HepG2 (cell line): Measurements from ENCODE around the gene CACNB4. TPM values are rescaled to one million over a fixed set of nuclear protein-coding genes. Genes with fewer than 3 reads are reported as not detected.

Experiments
- CEBPB ChIP-seq: IDR thresholded peaks from 2 replicates; pipeline ENCODE4 v1.6.1; 2011; ENCODE audit warnings: low read depth, low read length, improper control_type of control experiment, borderline replicate concordance
- CEBPG ChIP-seq: IDR thresholded peaks from 2 replicates; pipeline ENCODE4 v1.6.1; 2016
- ERF ChIP-seq: IDR thresholded peaks from 2 replicates; pipeline ENCODE4 v1.6.1; 2018; ENCODE audit warnings: missing biosample characterization, missing genetic modification reagents
- FOXA3 ChIP-seq: IDR thresholded peaks from 2 replicates; pipeline ENCODE4 v1.6.1; 2016; ENCODE audit warnings: missing genetic modification reagents, missing compliant biosample characterization
- GABPA ChIP-seq, 2 experiments: IDR thresholded peaks; 2 replicates each; pipeline ENCODE4 v1.6.1; 2011 to 2016; ENCODE audit warnings: low read depth in 2 of 2, low read length in 1 of 2, missing biosample characterization in 1 of 2, missing genetic modification characterization in 1 of 2
- GATAD1 ChIP-seq: IDR thresholded peaks from 2 replicates; pipeline ENCODE4 v1.6.1; 2016; ENCODE audit warnings: missing genetic modification reagents, missing compliant biosample characterization
- HNF4G ChIP-seq, 2 experiments: sonication (generic) in 1 of 2; formaldehyde crosslinking in 1 of 2; IDR thresholded peaks; 2 replicates each; pipeline versions ENCODE4 v1.4.0 to v1.6.1; 2011 to 2020; ENCODE audit warnings: borderline replicate concordance in 2 of 2, low read depth in 2 of 2, mild to moderate bottlenecking in 2 of 2, low read length in 1 of 2, missing genetic modification reagents in 1 of 2, moderate library complexity in 1 of 2
- HNRNPL ChIP-seq: fragments of 200-400 bp; formaldehyde crosslinking; IDR thresholded peaks from 2 replicates; pipeline ENCODE4 v1.6.1; 2017; ENCODE audit warnings: mild to moderate bottlenecking, low read depth, low read length
- JUNB ChIP-seq: sonication (generic); formaldehyde crosslinking; IDR thresholded peaks from 2 replicates; pipeline ENCODE4 v1.8.0; 2022; ENCODE audit warnings: missing genetic modification reagents, mild to moderate bottlenecking, borderline replicate concordance
- LCORL ChIP-seq, 2 experiments: fragments of 450-650 bp in 1 of 2; sonication (generic) in 1 of 2; formaldehyde crosslinking in 1 of 2; IDR thresholded peaks; 2 replicates each; pipeline versions ENCODE4 v1.5.0 to v1.6.1; 2017 to 2020; ENCODE audit warnings: antibody characterized with exemption in 1 of 2, missing genetic modification reagents in 1 of 2
- MED1 ChIP-seq: sonication (generic); formaldehyde crosslinking; IDR thresholded peaks from 2 replicates; pipeline ENCODE4 v1.4.0; 2020; ENCODE audit warnings: missing genetic modification reagents
- NCOR1 ChIP-seq: fragments of 200-600 bp; sonication (generic); IDR thresholded peaks from 2 replicates; pipeline ENCODE4 v1.7.0; 2017; ENCODE audit warnings: antibody characterized with exemption, low read length, borderline replicate concordance
- RAD51 ChIP-seq: fragments of 450-650 bp; IDR thresholded peaks from 2 replicates; pipeline ENCODE4 v1.6.1; 2016; ENCODE audit warnings: borderline replicate concordance
- RXRB ChIP-seq: IDR thresholded peaks from 2 replicates; pipeline ENCODE4 v1.6.1; 2016; ENCODE audit warnings: borderline replicate concordance, missing genetic modification reagents, missing compliant biosample characterization
- SAP130 ChIP-seq: IDR thresholded peaks from 2 replicates; pipeline ENCODE4 v1.6.1; 2016; ENCODE audit warnings: low read depth
- SMARCC2 ChIP-seq: fragments of 450-650 bp; IDR thresholded peaks from 2 replicates; pipeline ENCODE4 v1.6.1; 2017; ENCODE audit warnings: antibody characterized with exemption, mild to moderate bottlenecking
- SOX13 ChIP-seq, 3 experiments: fragments of 450-650 bp in 1 of 3; sonication (generic) in 1 of 3; formaldehyde crosslinking in 1 of 3; IDR thresholded peaks in 2 of 3; conservative IDR thresholded peaks in 1 of 3; 2 replicates each; pipeline versions ENCODE4 v1.5.0 to v1.6.1; 2016 to 2020; ENCODE audit warnings: antibody characterized with exemption in 1 of 3, mild to moderate bottlenecking in 1 of 3, missing compliant biosample characterization in 1 of 3, missing genetic modification reagents in 1 of 3, moderate library complexity in 1 of 3
- SOX5 ChIP-seq: IDR thresholded peaks from 2 replicates; pipeline ENCODE4 v1.6.1; 2016; ENCODE audit warnings: borderline replicate concordance
- SP1 ChIP-seq, 2 experiments: fragments of 450-650 bp in 1 of 2; sonication (generic) in 1 of 2; formaldehyde crosslinking in 1 of 2; IDR thresholded peaks; 2 replicates each; pipeline versions ENCODE4 v1.4.0 to v1.6.1; 2016 to 2020; ENCODE audit warnings: missing genetic modification reagents in 1 of 2
- ZNF34 ChIP-seq: sonication (generic); formaldehyde crosslinking; IDR thresholded peaks from 2 replicates; pipeline ENCODE4 v1.4.0; 2020; ENCODE audit warnings: mild to moderate bottlenecking, missing genetic modification reagents, borderline replicate concordance
- ZNF644 ChIP-seq: IDR thresholded peaks from 2 replicates; pipeline ENCODE4 v1.6.1; 2016; ENCODE audit warnings: low read depth
- ZNF670 ChIP-seq: sonication (generic); formaldehyde crosslinking; IDR thresholded peaks from 2 replicates; pipeline ENCODE4 v1.8.0; 2022; ENCODE audit warnings: mild to moderate bottlenecking, missing genetic modification reagents, borderline replicate concordance
- polyA plus RNA-seq, 8 experiments: library from polyadenylated mRNA; depleted of rRNA in 3 of 8; stranded (reverse) in 7 of 8; unstranded in 1 of 8; fragments of >200 nt; fragmentation: Illumina TruSeq in 4 of 8; extraction: Trizol in 4 of 8; gene quantifications; 2 replicates each; pipeline versions ENCODE4 v1.2.1 to v1.2.3, GENCODE V29; 2011 to 2016; ENCODE audit warnings: low read depth in 4 of 8, missing spikeins in 1 of 8, mixed read lengths in 1 of 8; ENCODE audit not compliant: insufficient read depth in 1 of 8
- total RNA-seq, 5 experiments: library from RNA; depleted of rRNA; stranded (reverse); fragments of >200 nt; fragmentation: Illumina TruSeq; extraction: Trizol; gene quantifications; 2 replicates each; pipeline ENCODE4 v1.2.3, GENCODE V29; 2016; ENCODE audit warnings: low read depth in 1 of 5
- TF ChIP-seq, protein P1 (sequence below): sonication (generic); formaldehyde crosslinking; IDR thresholded peaks from 2 replicates; pipeline ENCODE4 v1.5.1; 2020; ENCODE audit warnings: mild to moderate bottlenecking, missing genetic modification reagents, borderline replicate concordance

Gene CACNB4
- total and polyA plus RNA-seq, 2 of the 13 experiments (the other 11 are each of a cell fraction or from before 2014, with no cell fraction given) = 5.1 to 14.3 TPM

DNA sequence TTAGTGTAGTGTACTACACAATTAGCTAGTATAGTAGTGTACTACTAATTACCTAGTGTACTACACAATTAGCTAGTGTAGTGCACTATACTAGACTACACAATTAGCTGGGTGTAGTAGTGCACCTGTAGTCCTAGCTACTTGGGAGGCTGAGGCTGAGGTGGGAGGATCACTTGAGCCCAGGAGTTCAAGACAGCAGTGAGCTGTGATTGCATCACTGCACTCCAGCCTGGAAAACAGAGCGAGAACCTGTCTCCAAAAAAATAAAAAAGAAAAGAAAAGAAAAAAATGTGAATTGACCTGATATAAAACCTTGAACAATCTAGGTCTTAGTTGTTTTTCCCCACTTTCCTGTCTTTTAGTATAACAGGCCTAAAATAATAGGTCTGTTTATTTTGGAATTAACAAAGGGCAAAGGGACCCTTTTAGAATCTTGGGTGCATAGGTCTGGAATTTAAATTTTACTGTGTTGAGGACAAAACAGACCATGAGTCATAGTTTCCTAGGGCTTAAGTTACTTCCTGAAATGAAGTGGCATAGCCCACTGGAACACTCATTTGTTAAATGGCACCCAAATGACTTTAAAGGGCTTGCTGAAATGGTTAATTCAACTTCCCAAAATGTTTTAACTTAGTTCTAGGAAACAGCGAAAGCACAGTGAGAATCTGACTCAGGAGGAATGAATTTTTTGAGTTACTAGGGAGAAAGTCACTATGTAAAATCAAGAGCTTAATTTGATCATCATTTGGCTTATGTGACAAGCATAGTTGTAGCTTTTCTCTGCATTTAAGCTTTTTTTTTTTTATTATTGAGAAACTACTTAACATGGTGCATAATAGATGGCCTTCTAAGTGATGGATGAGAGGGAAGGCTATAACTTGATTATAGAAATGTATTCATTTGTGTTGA, 219.9 kb downstream of the CACNB4 start (continued):
- TF ChIP-seq SMARCC2 = peak; percentile 26; the same call in 1 of the 2 replicates
- TF ChIP-seq SOX5 = peak; percentile 82; the same call in 1 of the 2 replicates
- TF ChIP-seq SAP130 = peak; percentile 39; the same call in 1 of the 2 replicates
- peak; percentile 66; the same call in 1 of the 2 replicates for TF ChIP-seq CEBPB
- no peak for TF ChIP-seq ZNF670 (CRISPR knock-in tag)
- TF ChIP-seq CEBPG (CRISPR knock-in tag) = peak; percentile 74
- TF ChIP-seq LCORL (IDR thresholded peaks at IDR 0.05) = peak; percentile 64; the same call in 1 of the 2 replicates
- TF ChIP-seq LCORL (CRISPR knock-in tag; IDR thresholded peaks at IDR 0.05) = peak; percentile 66
- TF ChIP-seq SOX13 (IDR thresholded peaks at IDR 0.05) = no peak
- peak in 1 of 2 experiments; percentile 66; a peak in 1 of 4 replicates for TF ChIP-seq SOX13 (CRISPR knock-in tag; conservative IDR thresholded peaks at IDR 0.05 in 1 of 2, IDR thresholded peaks at IDR 0.05 in 1 of 2)
- 0 out of 2 replicates have a peak, but pooled peaks have one; percentile 39 for TF ChIP-seq NCOR1
- TF ChIP-seq GABPA (IDR thresholded peaks at IDR 0.05; ENCODE audit: low read depth, low read length) = no peak
- 0 out of 2 replicates have a peak, but pooled peaks have one; percentile 20 for TF ChIP-seq GABPA (CRISPR knock-in tag; IDR thresholded peaks at IDR 0.05; ENCODE audit: low read depth)
- peak; percentile 32; the same call in 1 of the 2 replicates for TF ChIP-seq GATAD1
- no peak for TF ChIP-seq SP1 (IDR thresholded peaks at IDR 0.05)
- TF ChIP-seq SP1 (CRISPR knock-in tag; IDR thresholded peaks at IDR 0.05) = no peak
- 0 out of 2 replicates have a peak, but pooled peaks have one; percentile 51 for TF ChIP-seq ERF (CRISPR knock-in tag)
- peak; percentile 37; the same call in 1 of the 2 replicates for TF ChIP-seq MED1 (CRISPR knock-in tag)
- 0 out of 2 replicates have a peak, but pooled peaks have one; percentile 36 for TF ChIP-seq RXRB (CRISPR knock-in tag)
- no peak for TF ChIP-seq HNRNPL
- TF ChIP-seq RAD51 = no peak
- TF ChIP-seq ZNF34 (CRISPR knock-in tag) = no peak
- TF ChIP-seq HNF4G (IDR thresholded peaks at IDR 0.05; ENCODE audit: borderline replicate concordance, low read depth, low read length) = peak; percentile 6; the same call in 1 of the 2 replicates
- no peak for TF ChIP-seq HNF4G (CRISPR knock-in tag; IDR thresholded peaks at IDR 0.05; ENCODE audit: borderline replicate concordance, low read depth)
- TF ChIP-seq, protein P1, sequence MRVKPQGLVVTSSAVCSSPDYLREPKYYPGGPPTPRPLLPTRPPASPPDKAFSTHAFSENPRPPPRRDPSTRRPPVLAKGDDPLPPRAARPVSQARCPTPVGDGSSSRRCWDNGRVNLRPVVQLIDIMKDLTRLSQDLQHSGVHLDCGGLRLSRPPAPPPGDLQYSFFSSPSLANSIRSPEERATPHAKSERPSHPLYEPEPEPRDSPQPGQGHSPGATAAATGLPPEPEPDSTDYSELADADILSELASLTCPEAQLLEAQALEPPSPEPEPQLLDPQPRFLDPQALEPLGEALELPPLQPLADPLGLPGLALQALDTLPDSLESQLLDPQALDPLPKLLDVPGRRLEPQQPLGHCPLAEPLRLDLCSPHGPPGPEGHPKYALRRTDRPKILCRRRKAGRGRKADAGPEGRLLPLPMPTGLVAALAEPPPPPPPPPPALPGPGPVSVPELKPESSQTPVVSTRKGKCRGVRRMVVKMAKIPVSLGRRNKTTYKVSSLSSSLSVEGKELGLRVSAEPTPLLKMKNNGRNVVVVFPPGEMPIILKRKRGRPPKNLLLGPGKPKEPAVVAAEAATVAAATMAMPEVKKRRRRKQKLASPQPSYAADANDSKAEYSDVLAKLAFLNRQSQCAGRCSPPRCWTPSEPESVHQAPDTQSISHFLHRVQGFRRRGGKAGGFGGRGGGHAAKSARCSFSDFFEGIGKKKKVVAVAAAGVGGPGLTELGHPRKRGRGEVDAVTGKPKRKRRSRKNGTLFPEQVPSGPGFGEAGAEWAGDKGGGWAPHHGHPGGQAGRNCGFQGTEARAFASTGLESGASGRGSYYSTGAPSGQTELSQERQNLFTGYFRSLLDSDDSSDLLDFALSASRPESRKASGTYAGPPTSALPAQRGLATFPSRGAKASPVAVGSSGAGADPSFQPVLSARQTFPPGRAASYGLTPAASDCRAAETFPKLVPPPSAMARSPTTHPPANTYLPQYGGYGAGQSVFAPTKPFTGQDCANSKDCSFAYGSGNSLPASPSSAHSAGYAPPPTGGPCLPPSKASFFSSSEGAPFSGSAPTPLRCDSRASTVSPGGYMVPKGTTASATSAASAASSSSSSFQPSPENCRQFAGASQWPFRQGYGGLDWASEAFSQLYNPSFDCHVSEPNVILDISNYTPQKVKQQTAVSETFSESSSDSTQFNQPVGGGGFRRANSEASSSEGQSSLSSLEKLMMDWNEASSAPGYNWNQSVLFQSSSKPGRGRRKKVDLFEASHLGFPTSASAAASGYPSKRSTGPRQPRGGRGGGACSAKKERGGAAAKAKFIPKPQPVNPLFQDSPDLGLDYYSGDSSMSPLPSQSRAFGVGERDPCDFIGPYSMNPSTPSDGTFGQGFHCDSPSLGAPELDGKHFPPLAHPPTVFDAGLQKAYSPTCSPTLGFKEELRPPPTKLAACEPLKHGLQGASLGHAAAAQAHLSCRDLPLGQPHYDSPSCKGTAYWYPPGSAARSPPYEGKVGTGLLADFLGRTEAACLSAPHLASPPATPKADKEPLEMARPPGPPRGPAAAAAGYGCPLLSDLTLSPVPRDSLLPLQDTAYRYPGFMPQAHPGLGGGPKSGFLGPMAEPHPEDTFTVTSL = peak; percentile 54; the same call in 1 of the 2 replicates
- TF ChIP-seq JUNB (CRISPR knock-in tag) = 0 out of 2 replicates have a peak, but pooled peaks have one; percentile 32
- peak; percentile 33; the same call in 1 of the 2 replicates for TF ChIP-seq ZNF644
- peak; percentile 51; the same call in 1 of the 2 replicates for TF ChIP-seq FOXA3 (CRISPR knock-in tag)
